Skeletal muscle satellite cell (primary cell): ENCODE results near the gene RIBC1.
A peak's percentile ranks its signal among the peaks of the same experiment; 100 is the strongest.
"Not testable (repeated sequence)": the region's sequence is repeated elsewhere in the genome, so short reads cannot be mapped to it uniquely, and the experiment has no call there.

Experiments
- H3K27me3 ChIP-seq: 2 replicates; pipeline ENCODE4 v1.7.0; 2013; ENCODE audit warnings: low read length; ENCODE audit not compliant: control insufficient read depth, insufficient read depth
- H3K36me3 ChIP-seq: 2 replicates; pipeline ENCODE4 v1.7.0; 2013; ENCODE audit warnings: mild to moderate bottlenecking, control low read depth, low read length; ENCODE audit not compliant: insufficient read depth
- H3K4me1 ChIP-seq: 2 replicates; pipeline ENCODE4 v1.7.0; 2013; ENCODE audit warnings: low read length; ENCODE audit not compliant: control insufficient read depth, insufficient read depth
- H3K4me2 ChIP-seq: 2 replicates; pipeline ENCODE4 v1.7.0; 2013; ENCODE audit warnings: mild to moderate bottlenecking, low read length
- H3K4me3 ChIP-seq: 2 replicates; pipeline ENCODE4 v1.7.0; 2013; ENCODE audit warnings: low read length
- H3K9ac ChIP-seq: 2 replicates; pipeline ENCODE4 v1.7.0; 2013; ENCODE audit warnings: mild to moderate bottlenecking, low read depth, low read length, moderate library complexity
- H3K9me3 ChIP-seq: replicated peaks from 2 replicates; pipeline ENCODE4 v1.7.0; 2013; ENCODE audit warnings: mild to moderate bottlenecking, control low read depth, low read length

RIBC1 gene

DNA sequence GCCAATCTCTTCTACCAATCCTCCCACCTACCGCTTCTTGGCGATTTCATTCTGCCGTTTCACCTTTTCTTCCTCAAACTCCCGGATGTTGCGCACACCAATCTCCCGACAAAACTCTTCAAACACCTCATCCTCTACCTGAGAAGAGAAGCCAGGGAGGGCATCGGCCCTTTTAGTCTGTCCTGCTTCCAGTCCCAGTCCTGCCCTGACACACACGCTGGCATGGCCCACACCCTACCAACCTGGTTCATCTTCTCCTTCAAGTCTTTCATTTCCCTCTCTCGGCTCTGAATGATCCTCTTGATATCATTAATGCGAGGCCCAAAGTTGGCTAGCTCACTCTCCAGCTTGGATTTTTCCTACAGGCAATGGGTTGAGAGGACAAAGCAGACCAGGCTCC is 19.1 kb upstream of the RIBC1 start:
- Histone ChIP-seq H3K4me3 (no peak overlapping the region), H3K4me2 (no peak overlapping the region), H3K36me3 (peaks cover 68% of the 10 kb centered on the region), H3K9ac (no peak overlapping the region), H3K27me3 (no peaks in the 10 kb centered on the region), H3K9me3 (no peaks in the 10 kb centered on the region), H3K4me1 (no peaks in the 10 kb centered on the region)

- peaks cover 44% of the 10 kb centered on the region for H3K36me3 ChIP-seq
Measured at GRCh38 chrX:53412446-53412845, 10.2 kb upstream of the RIBC1 start.

GRCh38 chrX:53420351-53420750 is 2.3 kb upstream of the RIBC1 start:
- H3K27me3 ChIP-seq, H3K4me3 ChIP-seq, H3K36me3 ChIP-seq, H3K9ac ChIP-seq, H3K9me3 ChIP-seq: not testable (repeated sequence)
- peaks cover 18% of the 10 kb centered on the region for H3K4me1 ChIP-seq
- peak overlapping the region; percentile 89 for H3K4me2 ChIP-seq

More at GRCh38 chrX:53412446-53412845, 10.2 kb upstream of the RIBC1 start:
- Histone ChIP-seq H3K27me3 (no peaks in the 10 kb centered on the region), H3K4me1 (no peaks in the 10 kb centered on the region), H3K9ac (no peak overlapping the region), H3K4me3 (no peak overlapping the region), H3K4me2 (no peak overlapping the region), H3K9me3 (no peaks in the 10 kb centered on the region)

DNA sequence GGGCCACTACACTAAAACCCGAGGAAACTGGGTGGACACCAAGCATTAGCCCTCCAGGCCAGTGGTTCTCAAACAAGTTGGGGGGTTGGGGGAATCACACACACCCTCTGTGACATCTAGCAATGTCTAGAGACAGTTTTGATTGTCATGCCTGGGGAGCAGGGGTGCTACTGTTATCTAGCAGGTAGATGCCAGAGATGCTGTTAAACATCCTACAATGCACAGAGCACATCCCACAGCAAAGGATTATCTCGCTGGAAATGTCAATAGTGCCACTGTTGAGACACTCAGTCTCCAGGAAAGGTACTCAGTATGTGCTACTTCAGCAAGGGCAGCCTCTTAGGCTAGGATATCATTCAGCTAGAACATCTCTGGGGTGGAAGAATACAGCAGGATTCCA is 1.5 kb upstream of the RIBC1 start:
- peak overlapping the region; percentile 96 for H3K9ac ChIP-seq
- H3K4me1 ChIP-seq, result peaks cover 18% of the 10 kb centered on the region
- H3K36me3 ChIP-seq, result no peaks in the 10 kb centered on the region
- peak overlapping the region; percentile 97 for H3K4me3 ChIP-seq
- no peaks in the 10 kb centered on the region for H3K9me3 ChIP-seq
- H3K27me3 ChIP-seq, result no peaks in the 10 kb centered on the region
- H3K4me2 ChIP-seq, result peak overlapping the region; percentile 89

DNA sequence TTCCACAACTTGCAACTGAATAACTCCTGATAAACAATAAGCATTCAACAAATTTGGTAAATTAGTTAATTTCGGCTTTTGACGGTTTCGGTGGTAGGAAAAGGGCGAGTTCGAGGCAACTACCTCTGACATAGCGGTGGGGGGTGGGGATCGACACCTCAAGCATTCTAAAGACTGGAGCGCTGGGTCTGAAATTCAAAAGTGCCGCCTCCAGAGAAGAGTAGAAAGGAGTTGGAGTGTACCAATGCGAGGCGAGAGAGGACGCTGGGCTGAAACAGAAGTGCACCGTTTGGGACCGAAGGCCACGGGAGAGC is 944 bp upstream of the RIBC1 start:
- Histone ChIP-seq H3K4me2 (peak overlapping the region; percentile 89), H3K4me3 (peak overlapping the region; percentile 97), H3K9me3 (no peaks in the 10 kb centered on the region), H3K27me3 (no peaks in the 10 kb centered on the region), H3K9ac (peak overlapping the region; percentile 96), H3K4me1 (peaks cover 18% of the 10 kb centered on the region), H3K36me3 (no peaks in the 10 kb centered on the region)

DNA sequence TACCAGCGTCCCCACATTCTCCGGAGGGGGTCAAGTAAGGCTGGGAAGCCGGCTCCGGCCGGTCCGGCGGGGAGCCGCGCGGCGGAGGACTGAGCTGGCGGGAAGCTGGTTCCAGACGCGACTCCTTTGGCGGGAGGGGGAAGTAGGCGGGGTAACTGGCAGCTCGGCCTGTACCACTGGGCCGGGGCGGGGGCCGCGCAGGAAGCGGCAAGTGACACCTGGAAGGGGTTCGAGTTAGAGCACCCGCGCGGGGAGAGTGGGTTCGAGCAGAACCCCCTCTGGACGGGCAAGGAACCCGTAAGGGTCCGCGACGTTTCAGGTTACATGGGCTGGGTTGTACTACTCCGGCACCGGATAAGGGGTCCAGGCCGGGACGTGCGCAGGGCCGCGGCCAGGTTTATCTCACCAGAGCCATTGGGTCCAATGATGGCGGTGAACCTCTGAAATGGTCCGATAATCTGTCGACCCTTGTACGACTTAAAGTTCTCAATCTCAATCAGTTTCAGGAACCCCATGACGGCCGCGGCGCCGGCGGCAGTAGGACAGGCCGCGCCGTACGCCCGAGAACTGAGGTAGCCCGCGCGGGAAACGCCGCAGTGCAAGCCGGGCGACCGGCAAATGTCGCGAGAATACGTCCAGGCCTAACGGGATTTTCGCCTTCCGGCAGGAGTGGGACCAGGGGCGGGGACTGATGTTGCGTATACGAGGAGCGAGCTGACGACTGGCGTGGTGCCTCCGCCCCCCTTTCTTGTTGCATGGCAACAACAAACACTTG is 400 bp upstream of the RIBC1 start, which contains the start of gene SMC1A:
TSS of gene SMC1A (minus strand) at position 569 of the 775 bp plus-strand sequence. CDS start at position 515, 54 bp downstream.
- H3K9ac ChIP-seq, result peak within 1 kb of the TSS; percentile 96
- peaks cover 1% of the 10 kb centered on the region for H3K27me3 ChIP-seq
- H3K36me3 ChIP-seq, result no peaks in the 10 kb centered on the region
- no peaks in the 10 kb centered on the region for H3K9me3 ChIP-seq
- H3K4me2 ChIP-seq, result peak within 1 kb of the TSS; percentile 89
- H3K4me1 ChIP-seq, result peaks cover 18% of the 10 kb centered on the region
- H3K4me3 ChIP-seq, result peak within 1 kb of the TSS; percentile 97

GRCh38 chrX:53429755-53430154 is 7.1 kb downstream of the RIBC1 start:
- peaks cover 26% of the 10 kb centered on the region for H3K27me3 ChIP-seq
- H3K9ac ChIP-seq, result no peak overlapping the region
- H3K36me3 ChIP-seq, result no peaks in the 10 kb centered on the region
- H3K4me2 ChIP-seq, result no peak overlapping the region
- no peaks in the 10 kb centered on the region for H3K9me3 ChIP-seq
- H3K4me3 ChIP-seq, result no peak overlapping the region
- peaks cover 4% of the 10 kb centered on the region for H3K4me1 ChIP-seq

GRCh38 chrX:53430231-53430630 is 7.6 kb downstream of the RIBC1 start:
- peaks cover 4% of the 10 kb centered on the region for H3K4me1 ChIP-seq
- H3K9ac ChIP-seq, result no peak overlapping the region
- peaks cover 26% of the 10 kb centered on the region for H3K27me3 ChIP-seq
- no peaks in the 10 kb centered on the region for H3K36me3 ChIP-seq
- H3K4me3 ChIP-seq, result no peak overlapping the region
- H3K4me2 ChIP-seq, result no peak overlapping the region
- H3K9me3 ChIP-seq, result no peaks in the 10 kb centered on the region

DNA sequence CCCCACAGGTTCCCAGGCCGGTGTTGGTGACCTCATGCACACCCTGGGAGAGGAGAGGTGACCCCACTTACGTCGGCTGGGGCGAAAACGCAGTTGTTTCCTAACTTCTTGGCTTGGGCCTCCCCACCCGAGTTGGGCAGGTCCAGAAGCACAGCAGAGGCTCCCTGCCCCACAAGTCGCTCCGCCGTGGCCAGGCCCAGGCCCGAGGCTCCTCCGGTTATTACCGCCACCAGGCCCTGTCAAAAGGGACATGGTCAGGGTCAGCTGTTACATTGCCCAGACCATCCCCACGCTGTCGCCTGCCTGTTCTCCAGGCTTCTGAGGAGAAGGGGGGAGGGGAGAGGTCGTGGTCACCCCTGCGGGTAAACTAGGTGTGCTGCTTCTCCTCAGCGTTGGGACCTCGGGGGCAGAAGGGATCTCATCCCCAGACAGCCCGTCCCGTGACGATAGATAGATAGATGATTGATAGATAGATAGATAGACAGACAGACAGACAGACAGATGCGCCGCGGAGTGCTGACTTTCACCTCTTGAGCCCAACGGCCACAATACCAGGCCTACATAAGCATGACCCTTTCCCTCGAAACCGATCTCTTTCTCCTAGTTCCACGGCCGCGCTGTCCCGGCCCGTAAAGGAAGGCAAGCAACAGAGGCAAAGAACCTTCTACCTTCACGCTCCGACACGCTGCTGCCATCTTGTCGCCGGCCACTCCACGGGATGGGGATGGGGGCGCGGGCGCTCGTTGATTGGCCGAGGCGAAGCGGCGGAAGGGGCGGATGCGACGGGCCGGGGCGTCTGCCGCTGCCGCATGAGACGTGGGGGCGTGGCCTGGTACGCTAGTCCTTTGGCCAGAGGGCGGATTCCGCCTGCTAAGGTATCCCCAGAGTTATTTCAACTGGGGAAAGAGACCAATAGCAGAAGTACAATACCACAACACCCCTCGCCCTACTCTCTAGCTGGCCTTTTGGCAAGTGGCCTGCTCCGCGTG is 11.3 kb downstream of the RIBC1 start, which contains the start of gene HSD17B10:
TSS of gene HSD17B10 (minus strand) at position 720 of the 989 bp plus-strand sequence. CDS start at position 695, 25 bp downstream.
- H3K27me3 ChIP-seq, result peaks cover 32% of the 10 kb centered on the region
- peak within 1 kb of the TSS; percentile 93 for H3K9ac ChIP-seq

DNA sequence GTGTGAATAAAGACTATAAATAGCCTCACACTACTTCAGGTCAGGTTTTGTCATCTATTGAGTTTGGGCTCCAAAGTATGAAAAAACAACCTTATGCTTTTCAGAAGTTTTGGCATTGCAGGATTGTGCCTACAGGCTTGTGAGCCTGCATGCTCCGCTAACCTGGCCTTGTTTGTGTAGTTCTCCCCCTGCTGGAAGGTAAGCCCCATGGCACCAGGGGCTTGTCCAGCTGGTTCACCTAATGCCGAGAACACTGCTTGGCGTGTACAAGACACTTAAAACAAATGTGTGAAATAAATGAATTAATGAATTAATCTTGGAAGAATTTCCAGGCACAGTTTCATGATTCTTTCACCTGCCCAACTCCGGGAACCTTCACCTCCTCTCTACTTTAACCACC is 13.3 kb downstream of the RIBC1 start:
- Histone ChIP-seq H3K4me2 (no peak overlapping the region), H3K4me3 (no peak overlapping the region), H3K4me1 (peaks cover 17% of the 10 kb centered on the region), H3K36me3 (no peaks in the 10 kb centered on the region), H3K9ac (no peak overlapping the region), H3K9me3 (no peaks in the 10 kb centered on the region), H3K27me3 (peaks cover 36% of the 10 kb centered on the region)

More for the DNA sequence above, 11.3 kb downstream of the RIBC1 start, which contains the start of gene HSD17B10:
- H3K36me3 ChIP-seq, result no peaks in the 10 kb centered on the region
- H3K4me2 ChIP-seq, result peak within 1 kb of the TSS; percentile 82
- H3K9me3 ChIP-seq, result no peaks in the 10 kb centered on the region
- peak within 1 kb of the TSS; percentile 89 for H3K4me3 ChIP-seq
- H3K4me1 ChIP-seq, result peaks cover 4% of the 10 kb centered on the region

GRCh38 chrX:53437206-53437605 is 14.5 kb downstream of the RIBC1 start:
- peaks cover 33% of the 10 kb centered on the region for H3K27me3 ChIP-seq
- H3K9ac ChIP-seq, result no peak overlapping the region
- no peak overlapping the region for H3K4me3 ChIP-seq
- no peaks in the 10 kb centered on the region for H3K9me3 ChIP-seq
- no peaks in the 10 kb centered on the region for H3K36me3 ChIP-seq
- H3K4me1 ChIP-seq, result peaks cover 29% of the 10 kb centered on the region
- no peak overlapping the region for H3K4me2 ChIP-seq
